HEK293T (cell line): ENCODE measurements around the gene SH3BGRL.

Experiments used
- CTBP1 ChIP-seq: fragments of 450-650 bp; IDR thresholded peaks from 2 replicates; pipeline ENCODE4 v1.6.1; 2016; ENCODE audit warnings: borderline replicate concordance
- ELF4 ChIP-seq: fragments of 450-650 bp; IDR thresholded peaks from 2 replicates; pipeline ENCODE4 v1.6.1; 2017; ENCODE audit warnings: antibody characterized with exemption
- FOXA1 ChIP-seq: fragments of 450-650 bp; IDR thresholded peaks from 2 replicates; pipeline ENCODE4 v1.6.1; 2016; ENCODE audit warnings: mild to moderate bottlenecking
- FOXK2 ChIP-seq: fragments of 450-650 bp; IDR thresholded peaks from 2 replicates; pipeline ENCODE4 v1.6.1; 2016; ENCODE audit warnings: mild to moderate bottlenecking
- FOXM1 ChIP-seq: fragments of 450-650 bp; IDR thresholded peaks from 2 replicates; pipeline ENCODE4 v1.6.1; 2017; ENCODE audit warnings: mild to moderate bottlenecking, borderline replicate concordance
- L3MBTL2 ChIP-seq: fragments of 450-650 bp; conservative IDR thresholded peaks from 2 replicates; pipeline ENCODE4 v1.6.1; 2016; ENCODE audit warnings: mild to moderate bottlenecking
- NFRKB ChIP-seq: fragments of 450-650 bp; IDR thresholded peaks from 2 replicates; pipeline ENCODE4 v1.6.1; 2016; ENCODE audit warnings: mild to moderate bottlenecking, moderate library complexity
- SP1 ChIP-seq: fragments of 450-650 bp; IDR thresholded peaks from 2 replicates; pipeline ENCODE4 v1.6.1; 2017
- TARDBP ChIP-seq: fragments of 450-650 bp; IDR thresholded peaks from 2 replicates; pipeline ENCODE4 v1.6.1; 2016

GRCh38 chrX:81278616-81279015, 76.7 kb downstream of the SH3BGRL start:
- TF ChIP-seq FOXK2 (no peak), FOXA1 (no peak), FOXM1 (no peak), SP1 (no peak), L3MBTL2 (no peak), ELF4 (no peak), CTBP1 (no peak), NFRKB (no peak), TARDBP (no peak)
